ES-I3 (cell line): Measurements from ENCODE around the gene SMIM36.
"Not testable (repeated sequence)": the region's sequence is repeated elsewhere in the genome, so short reads cannot be mapped to it uniquely, and the experiment has no call there.

ENCODE experiments used
- H3K36me3 ChIP-seq: 2 replicates; pipeline ENCODE4 v1.6.1; 2013; ENCODE audit warnings: mild to moderate bottlenecking, low read length, control low read depth, moderate library complexity; ENCODE audit not compliant: insufficient read depth
- H3K4me1 ChIP-seq: 2 replicates; pipeline ENCODE4 v1.6.1; 2013; ENCODE audit warnings: mild to moderate bottlenecking, control low read depth, low read length; ENCODE audit not compliant: insufficient read depth
- H3K9ac ChIP-seq: 2 replicates; pipeline ENCODE4 v1.6.1; 2013; ENCODE audit warnings: low read depth, mild to moderate bottlenecking, low read length, moderate library complexity
- H3K9me3 ChIP-seq: 2 replicates; pipeline ENCODE4 v1.6.1; 2013; ENCODE audit warnings: mild to moderate bottlenecking, low read length, moderate library complexity; ENCODE audit not compliant: control insufficient read depth, insufficient read depth

Gene SMIM36

GRCh38 chr17:55453839-55454557 lies 57.3 kb downstream of the SMIM36 start:
- Histone ChIP-seq H3K4me1 (peaks cover 24% of the 10 kb centered on the region), H3K9me3 (no peaks in the 10 kb centered on the region), H3K36me3 (no peaks in the 10 kb centered on the region), H3K9ac (no peak overlapping the region)

GRCh38 chr17:55452139-55452790 lies 59.0 kb downstream of the SMIM36 start:
- H3K9ac ChIP-seq: no peak overlapping the region
- H3K4me1 ChIP-seq: peaks cover 18% of the 10 kb centered on the region
- H3K9me3 ChIP-seq: no peaks in the 10 kb centered on the region
- no peaks in the 10 kb centered on the region for H3K36me3 ChIP-seq

- Histone ChIP-seq H3K9me3 (no peaks in the 10 kb centered on the region), H3K36me3 (no peaks in the 10 kb centered on the region), H3K9ac (no peak overlapping the region), H3K4me1 (peaks cover 18% of the 10 kb centered on the region)
Measured at GRCh38 chr17:55451758-55452138, 59.5 kb downstream of the SMIM36 start.

- no peaks in the 10 kb centered on the region for H3K9me3 ChIP-seq
- H3K36me3 ChIP-seq: no peaks in the 10 kb centered on the region
- peaks cover 18% of the 10 kb centered on the region for H3K4me1 ChIP-seq
- no peak overlapping the region for H3K9ac ChIP-seq
Measured at GRCh38 chr17:55451203-55451641, 60.0 kb downstream of the SMIM36 start.

GRCh38 chr17:55450232-55450825 lies 60.9 kb downstream of the SMIM36 start:
- no peak overlapping the region for H3K9ac ChIP-seq
- H3K4me1 ChIP-seq: peaks cover 18% of the 10 kb centered on the region
- no peaks in the 10 kb centered on the region for H3K9me3 ChIP-seq
- H3K36me3 ChIP-seq: no peaks in the 10 kb centered on the region

GRCh38 chr17:55448681-55449080 lies 62.6 kb downstream of the SMIM36 start:
- H3K36me3 ChIP-seq: no peaks in the 10 kb centered on the region
- peaks cover 18% of the 10 kb centered on the region for H3K4me1 ChIP-seq
- H3K9ac ChIP-seq: no peak overlapping the region
- no peaks in the 10 kb centered on the region for H3K9me3 ChIP-seq

- no peak overlapping the region for H3K9ac ChIP-seq
Measured at GRCh38 chr17:55446581-55447205, 64.6 kb downstream of the SMIM36 start.

GRCh38 chr17:55446004-55446403 lies 65.2 kb downstream of the SMIM36 start:
- not testable (repeated sequence) for H3K36me3 ChIP-seq, H3K9me3 ChIP-seq, H3K9ac ChIP-seq
- H3K4me1 ChIP-seq: peaks cover 18% of the 10 kb centered on the region

More at GRCh38 chr17:55446581-55447205, 64.6 kb downstream of the SMIM36 start:
- Histone ChIP-seq H3K9me3 (no peaks in the 10 kb centered on the region), H3K36me3 (no peaks in the 10 kb centered on the region), H3K4me1 (peaks cover 18% of the 10 kb centered on the region)

GRCh38 chr17:55444471-55445441 lies 66.5 kb downstream of the SMIM36 start:
- peaks cover 18% of the 10 kb centered on the region for H3K4me1 ChIP-seq
- H3K36me3 ChIP-seq: no peaks in the 10 kb centered on the region
- no peak overlapping the region for H3K9ac ChIP-seq
- no peaks in the 10 kb centered on the region for H3K9me3 ChIP-seq

- Histone ChIP-seq H3K9me3 (no peaks in the 10 kb centered on the region), H3K36me3 (no peaks in the 10 kb centered on the region), H3K9ac (no peak overlapping the region), H3K4me1 (peaks cover 24% of the 10 kb centered on the region)
Measured at GRCh38 chr17:55443904-55444303, 67.3 kb downstream of the SMIM36 start.

GRCh38 chr17:55442953-55443683 lies 68.1 kb downstream of the SMIM36 start:
- H3K36me3 ChIP-seq: no peaks in the 10 kb centered on the region
- peaks cover 24% of the 10 kb centered on the region for H3K4me1 ChIP-seq
- no peak overlapping the region for H3K9ac ChIP-seq
- no peaks in the 10 kb centered on the region for H3K9me3 ChIP-seq

- H3K9ac ChIP-seq: no peak overlapping the region
- peaks cover 26% of the 10 kb centered on the region for H3K4me1 ChIP-seq
- H3K9me3 ChIP-seq: no peaks in the 10 kb centered on the region
Measured at GRCh38 chr17:55442462-55442861, 68.8 kb downstream of the SMIM36 start.

GRCh38 chr17:55441544-55441943 lies 69.7 kb downstream of the SMIM36 start:
- Histone ChIP-seq H3K36me3 (no peaks in the 10 kb centered on the region), H3K4me1 (peaks cover 34% of the 10 kb centered on the region), H3K9ac (no peak overlapping the region), H3K9me3 (no peaks in the 10 kb centered on the region)

More at GRCh38 chr17:55442462-55442861, 68.8 kb downstream of the SMIM36 start:
- H3K36me3 ChIP-seq: no peaks in the 10 kb centered on the region
